Fibroblast of skin of left biceps (primary cell): ENCODE measurements around the gene RNASE4.
"Not testable (repeated sequence)": the region's sequence is repeated elsewhere in the genome, so short reads cannot be mapped to it uniquely, and the experiment has no call there.

ENCODE experiments used
- DNase-seq, 2 experiments: peaks; one replicate each; pipeline ENCODE4 v3.0.0-alpha.2; 2013; ENCODE audit warnings: low read depth in 2 of 2

The RNASE4 gene

DNA sequence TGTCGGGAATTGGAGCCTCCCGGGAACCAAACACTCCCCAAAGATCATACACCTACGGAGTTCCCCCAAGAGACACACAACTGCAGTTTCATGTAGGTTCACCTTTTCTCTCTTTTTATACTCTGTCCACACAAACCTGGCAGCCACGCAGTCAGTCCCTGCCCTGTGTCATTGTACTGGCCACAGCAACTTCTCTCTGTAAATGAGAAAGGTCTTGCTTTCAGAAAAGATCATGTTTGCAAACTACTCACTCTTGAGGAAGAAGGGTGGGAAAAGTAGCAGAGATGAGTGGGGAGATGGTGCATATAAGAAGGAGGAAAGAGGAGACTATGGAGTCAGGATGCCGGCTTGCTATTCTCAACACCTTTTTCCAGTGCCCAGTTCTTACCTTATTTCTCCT lies 14.6 kb downstream of the RNASE4 start:
- DNase-seq: no peak

DNA sequence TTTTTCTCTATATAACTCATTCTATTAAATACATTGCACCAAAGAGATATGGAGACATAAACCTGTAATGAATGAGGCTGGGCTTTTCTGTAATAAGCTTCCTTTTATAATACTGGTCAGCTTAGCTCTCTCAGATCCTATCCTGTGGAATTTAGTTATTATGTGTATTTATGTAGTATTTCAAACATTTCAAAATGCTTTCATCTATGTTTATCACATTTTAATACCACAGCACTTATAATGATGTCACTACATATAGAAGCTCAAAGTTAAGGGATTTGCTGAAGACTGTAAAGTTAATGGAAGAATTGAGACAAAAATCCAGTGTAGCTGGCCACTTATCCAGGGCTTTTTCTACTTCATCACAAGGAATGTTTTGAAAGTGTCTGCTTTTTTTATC lies 15.6 kb downstream of the RNASE4 start:
- no peak for DNase-seq

DNA sequence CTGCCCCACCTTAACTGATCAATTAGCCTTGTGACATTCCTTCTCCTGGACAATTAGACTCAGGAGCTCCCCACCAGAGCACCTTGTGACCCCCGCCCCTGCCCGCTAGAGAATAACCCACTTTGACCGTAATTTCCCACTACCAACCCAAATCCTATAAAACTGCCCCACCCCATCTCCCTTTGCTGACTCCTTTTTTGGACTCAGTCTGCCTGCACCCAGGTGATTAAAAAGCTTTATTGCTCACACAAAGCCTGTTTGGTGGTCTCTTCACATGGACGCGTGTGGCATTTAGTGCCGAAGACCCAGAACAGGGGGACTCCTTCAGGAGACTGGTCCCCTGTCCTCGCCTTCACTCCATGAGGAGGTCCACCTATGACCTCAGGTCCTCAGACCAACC lies 16.6 kb downstream of the RNASE4 start:
- DNase-seq: not testable (repeated sequence)

DNA sequence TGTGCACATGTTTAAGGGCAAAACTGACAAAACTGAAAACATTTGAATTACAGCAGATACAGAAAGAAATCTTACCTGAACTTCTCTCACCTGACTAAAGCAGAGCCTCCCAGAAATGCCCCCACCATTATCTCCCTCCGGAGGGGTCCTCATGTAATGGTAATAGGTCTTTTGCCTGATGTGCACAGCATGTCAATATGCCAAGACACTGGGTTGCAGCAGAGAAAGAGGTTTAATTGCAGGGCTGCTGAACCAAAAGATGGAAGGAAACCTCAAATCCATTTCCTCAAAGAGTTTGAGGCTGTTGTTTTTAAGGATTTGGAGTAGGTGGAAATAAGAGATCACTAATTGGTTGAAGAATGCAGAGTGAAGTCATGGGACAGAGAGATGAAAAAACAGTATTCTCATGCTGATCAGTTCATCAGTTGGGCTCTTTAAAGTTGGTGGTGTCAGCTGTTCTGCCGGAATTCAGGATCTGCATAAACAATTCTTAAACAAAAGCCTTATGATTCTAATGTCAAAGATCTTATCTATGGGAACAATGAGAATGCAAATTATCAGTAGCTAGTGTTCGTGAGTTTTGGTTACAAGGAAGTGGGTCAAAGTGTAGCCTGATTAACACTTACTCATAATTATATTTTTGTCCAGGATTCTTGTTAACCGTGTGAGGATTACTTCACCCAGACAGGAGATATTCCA lies 22.4 kb downstream of the RNASE4 start:
- no peak for DNase-seq

DNA sequence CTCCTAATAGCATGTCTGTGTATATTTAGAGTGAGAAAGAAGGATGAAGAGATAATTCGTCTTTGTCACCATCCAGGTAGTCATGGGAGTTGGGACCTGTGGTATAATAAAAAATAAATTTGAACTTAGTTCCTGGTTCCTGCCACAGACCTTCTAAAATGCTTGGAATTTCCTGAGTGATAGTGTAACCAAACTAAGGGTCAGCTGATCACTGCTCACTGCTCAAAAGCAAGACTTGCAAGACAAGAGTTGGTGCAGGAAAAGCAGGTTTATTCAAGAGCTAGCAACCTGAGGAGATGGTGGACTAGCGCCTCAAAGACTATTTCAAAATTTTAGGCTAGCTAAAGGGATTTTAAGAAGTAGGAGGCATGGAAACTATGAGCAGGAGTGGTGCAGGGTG lies 23.3 kb downstream of the RNASE4 start:
- DNase-seq: no peak

DNA sequence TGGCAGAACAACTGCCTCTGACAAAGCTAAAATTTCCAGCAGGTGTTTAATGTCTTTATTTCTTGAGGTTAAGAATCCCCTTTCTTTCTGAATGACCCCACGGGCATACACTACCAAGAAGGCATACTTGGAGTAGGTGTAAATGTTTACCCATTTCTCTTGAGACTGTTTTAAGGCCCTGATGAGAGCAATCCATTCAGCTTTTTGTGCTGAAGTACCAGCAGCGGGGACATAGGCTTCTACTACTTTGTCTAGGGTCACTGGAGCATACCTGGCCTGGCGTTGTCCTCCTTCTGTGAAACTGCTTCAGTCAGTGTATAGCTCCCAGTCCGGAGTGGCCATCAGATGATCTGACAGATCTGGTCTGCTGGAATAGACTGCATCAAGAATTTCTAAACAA lies 26.9 kb downstream of the RNASE4 start:
- no peak for DNase-seq

DNA sequence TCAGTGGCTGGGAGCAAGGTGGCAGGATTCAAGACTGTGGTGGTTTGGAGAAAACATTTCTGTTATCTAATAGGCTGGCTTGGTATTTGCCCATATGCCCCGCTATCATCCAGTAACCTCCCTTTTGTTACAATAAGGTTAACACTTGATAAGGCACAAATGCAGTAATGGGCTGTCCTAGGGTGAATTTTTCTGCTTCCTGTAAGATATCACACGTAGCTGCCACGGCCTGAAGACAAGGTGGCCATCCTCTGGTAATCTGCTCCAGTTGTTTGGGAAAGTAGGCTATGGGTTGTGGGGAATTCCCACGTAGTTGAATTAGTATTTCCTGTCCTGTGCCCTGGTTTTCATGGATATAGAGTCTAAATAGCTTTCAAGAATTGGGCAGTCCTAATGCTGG lies 27.3 kb downstream of the RNASE4 start:
- no peak for DNase-seq

DNA sequence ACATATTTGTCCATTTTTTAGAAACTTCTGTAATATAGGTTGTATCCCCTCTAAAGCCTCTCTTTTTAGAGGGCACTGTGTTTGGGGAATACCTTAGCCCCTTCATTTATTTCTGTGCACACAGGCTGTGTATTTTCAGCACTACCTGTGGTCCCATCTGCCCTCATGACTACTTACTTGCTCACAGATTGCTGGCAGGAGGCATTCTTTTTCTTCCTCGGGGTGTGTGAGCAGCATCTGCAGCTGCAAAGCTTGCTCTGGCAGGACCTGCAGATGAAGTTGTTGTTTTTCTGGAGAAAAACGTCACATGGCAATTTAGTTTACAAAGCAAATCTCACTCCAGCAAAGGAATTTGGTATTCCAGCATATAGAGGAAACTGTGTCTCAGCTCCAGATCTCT lies 28.5 kb downstream of the RNASE4 start:
- DNase-seq: no peak

DNA sequence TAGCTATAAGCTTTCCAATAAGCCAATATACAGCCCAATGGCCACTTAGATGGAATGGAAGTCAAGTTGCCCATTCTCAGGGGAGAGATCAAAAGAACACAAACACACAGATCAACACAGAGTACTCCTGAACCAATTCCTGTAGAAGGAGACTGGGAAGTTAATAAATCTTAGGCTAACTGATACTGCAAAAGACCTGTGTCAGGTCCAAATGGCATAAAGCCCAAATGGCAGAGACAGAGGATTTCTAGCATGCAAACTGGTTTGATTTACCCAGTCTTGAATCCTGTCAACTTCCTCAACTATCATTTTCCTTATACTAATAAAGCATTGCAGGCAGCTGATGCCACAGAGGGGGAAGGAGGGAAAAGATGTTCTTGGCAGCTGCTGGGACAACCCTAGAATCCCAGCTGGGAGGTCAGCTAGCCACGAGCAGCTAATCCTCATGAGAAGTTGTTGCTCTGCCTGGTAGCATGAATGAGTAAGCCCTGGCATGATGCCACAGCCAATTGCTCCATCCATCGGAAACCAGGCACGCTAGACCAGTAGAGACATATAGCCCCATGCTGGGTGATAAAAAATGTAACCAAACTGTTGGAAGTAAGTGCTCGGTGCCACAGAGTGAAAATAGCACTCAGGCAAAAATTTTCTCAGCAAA lies 30.4 kb downstream of the RNASE4 start:
- DNase-seq: no peak

DNA sequence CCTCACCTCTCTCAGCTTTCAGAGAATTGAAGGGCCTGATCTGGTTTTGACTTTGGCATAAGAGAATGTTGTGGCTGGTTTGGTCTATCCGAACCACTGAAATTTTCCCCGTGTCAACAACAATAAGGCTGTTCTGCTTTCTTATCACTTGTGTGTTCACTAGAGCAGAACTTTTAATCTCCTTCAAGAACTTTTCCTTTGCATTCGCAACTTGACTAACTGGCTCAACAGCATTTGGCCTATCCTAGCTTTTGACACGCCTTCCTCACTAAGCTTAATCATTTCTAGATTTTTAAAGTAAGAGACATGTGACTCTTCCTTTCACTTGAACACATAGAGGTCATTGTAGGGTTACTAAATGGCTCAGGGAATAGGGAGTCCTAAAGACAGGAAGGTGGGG lies 35.4 kb downstream of the RNASE4 start:
- no peak for DNase-seq

DNA sequence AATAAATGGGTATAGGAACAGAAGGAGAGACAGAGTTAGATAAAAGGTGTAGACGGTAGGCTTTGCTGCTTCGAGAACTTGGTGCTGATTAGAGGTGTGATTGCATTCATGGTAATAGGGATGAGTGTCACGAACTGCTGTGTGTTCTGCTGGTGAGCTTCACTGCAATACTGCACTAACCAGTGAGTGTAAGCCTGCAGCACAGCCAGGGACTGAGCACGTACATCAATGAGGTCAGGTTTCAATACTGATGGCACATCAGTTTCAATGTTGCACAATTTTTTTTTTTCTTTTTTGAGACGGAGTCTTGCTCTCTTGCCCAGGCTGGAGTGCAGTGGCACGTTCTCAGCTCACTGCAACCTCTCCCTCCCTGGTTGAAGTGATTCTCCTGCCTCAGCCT lies 36.4 kb downstream of the RNASE4 start:
- DNase-seq: no peak

DNA sequence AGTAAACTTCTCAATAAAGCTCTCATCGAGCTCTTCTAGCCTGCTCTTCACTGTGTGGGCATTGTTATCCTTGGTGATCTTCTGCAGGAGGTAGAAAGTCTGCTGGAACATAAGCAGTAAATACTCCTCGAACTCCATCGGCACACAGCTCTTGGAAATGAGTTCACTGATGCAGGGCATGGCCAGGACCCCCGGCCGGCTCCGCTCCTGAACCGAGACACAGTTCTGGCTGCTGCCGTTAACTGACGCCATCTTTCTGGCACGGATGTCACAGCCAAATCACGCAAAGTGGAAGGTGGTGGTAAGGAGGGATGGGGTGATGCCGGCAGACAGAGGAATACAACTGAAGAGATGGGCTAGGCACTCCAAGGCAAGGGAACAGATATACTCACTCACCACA lies 37.7 kb downstream of the RNASE4 start:
- no peak for DNase-seq

DNA sequence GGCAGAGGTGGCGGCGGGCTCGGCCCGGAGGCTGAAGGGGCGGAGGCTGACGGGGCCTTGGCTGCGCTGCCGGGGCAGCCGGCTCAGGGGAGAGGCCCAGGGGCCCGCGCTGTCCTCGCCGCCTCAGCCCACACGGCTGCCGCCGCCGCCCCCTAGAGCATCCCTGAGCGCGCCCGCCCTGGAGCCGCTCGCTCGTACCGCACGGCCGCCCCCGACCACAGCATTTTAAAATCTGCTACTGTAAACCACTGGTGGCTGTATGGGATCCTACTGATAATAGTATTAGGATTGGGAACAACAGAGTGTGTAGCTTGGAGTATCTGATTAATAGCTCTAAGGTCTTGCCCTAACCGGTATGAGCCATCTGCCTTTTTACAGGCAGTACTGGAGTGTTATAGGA lies 39.1 kb downstream of the RNASE4 start:
- no peak for DNase-seq

DNA sequence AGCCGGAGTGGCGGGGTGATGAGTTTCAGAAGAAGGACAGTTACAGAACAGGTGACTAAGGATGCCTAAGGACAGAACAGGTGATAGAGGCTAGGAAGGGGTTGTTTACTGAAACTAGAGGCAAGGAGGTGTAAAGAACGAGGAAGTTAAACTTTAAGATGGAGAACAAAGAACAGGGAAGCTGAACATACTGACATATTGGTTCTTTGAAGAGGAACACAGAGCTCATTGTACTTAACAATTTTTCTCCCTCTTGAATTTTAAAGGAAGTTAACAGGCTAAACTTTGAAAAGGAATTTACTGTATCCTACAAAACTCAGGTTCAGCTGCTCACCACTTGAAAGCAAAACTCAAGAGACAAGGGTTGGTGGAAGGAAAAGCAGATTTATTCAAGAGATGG lies 41.8 kb downstream of the RNASE4 start:
- not testable (repeated sequence) for DNase-seq

DNA sequence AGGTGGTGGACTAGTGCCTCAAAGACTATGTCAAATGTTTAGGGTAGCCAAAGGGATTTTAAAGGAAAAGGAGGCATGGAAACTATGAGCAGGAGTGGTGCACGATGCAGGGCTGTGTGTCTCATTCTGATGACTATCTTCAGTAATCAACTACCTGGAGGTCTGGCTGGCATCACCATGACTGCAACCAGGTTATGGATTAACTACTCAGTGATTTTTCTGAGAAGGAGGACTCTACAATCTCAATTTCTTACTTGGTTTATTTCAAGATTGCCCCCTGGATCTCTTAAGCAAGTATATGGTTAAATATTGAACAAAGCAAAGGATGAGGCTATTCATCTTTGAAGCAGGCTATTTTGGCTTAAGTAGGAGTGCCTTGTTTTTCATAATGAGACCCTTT lies 42.2 kb downstream of the RNASE4 start:
- DNase-seq: no peak

DNA sequence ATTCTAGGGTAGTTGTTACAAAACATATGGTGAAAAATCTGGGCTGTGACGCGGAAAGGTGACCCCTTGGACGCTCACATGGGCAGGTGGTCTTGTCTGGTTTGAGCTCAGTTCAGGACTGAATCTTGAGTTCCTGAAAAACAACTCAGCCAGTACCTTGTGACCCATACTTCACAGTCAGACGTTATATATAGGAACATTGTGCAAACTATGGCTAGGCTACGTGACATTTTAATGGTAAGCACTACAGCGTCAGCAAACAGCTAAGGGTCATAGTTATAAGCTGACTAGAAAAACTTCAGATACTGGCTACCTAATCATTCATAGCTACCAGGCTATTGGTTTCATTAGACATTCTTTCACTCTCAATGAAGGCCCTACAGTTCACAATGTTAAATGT lies 46.5 kb downstream of the RNASE4 start:
- DNase-seq: no peak

DNA sequence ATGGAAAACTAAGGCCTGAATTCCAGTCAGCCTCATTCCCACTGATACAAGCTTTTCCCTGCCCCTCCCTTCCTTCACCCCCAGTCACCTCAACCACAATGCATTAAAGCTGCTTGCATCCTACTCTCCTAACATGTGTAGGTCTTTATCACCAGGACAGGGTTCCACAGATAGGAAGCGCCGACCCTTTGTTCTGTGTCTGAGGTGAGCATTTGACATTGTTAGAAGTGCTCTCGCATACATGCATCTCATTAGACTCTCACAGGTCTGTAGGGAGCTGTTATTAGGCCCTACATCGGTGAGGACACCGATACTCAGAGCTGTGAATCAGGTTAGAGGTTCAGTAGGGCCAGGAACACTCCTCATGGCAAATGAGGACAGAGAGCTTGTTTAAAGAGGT lies 48.1 kb downstream of the RNASE4 start:
- DNase-seq: no peak

DNA sequence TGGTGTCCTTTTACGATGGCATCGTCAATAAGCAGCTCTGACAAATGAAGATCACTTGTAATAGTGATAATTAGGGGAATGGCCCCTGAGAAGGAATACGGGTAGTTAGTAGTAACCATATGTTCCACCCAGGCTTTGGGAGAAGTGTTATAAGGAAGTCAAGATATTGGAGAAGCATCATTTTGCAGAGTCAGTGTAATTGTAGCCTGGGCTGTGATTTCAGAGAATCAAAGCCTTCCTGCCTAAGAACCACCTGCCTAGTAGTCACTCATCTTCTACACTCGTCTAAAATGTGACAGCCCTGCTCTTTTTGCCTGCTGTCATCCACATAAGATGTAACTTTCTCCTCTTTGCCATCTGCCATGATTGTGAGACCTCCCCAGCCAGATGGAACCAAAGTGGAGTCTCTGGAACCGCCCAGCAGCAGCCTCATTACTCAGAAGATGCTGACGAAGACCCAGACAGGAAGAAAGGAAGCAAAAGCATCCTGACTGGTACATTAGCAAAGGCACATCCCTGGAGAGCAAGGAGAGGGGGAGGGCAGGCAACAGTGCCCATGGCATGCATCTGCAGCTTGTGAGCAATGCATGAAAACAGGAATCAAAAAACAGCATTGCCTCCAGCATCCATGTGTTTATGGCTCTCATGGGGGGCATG lies 48.7 kb downstream of the RNASE4 start:
- DNase-seq: no peak

DNA sequence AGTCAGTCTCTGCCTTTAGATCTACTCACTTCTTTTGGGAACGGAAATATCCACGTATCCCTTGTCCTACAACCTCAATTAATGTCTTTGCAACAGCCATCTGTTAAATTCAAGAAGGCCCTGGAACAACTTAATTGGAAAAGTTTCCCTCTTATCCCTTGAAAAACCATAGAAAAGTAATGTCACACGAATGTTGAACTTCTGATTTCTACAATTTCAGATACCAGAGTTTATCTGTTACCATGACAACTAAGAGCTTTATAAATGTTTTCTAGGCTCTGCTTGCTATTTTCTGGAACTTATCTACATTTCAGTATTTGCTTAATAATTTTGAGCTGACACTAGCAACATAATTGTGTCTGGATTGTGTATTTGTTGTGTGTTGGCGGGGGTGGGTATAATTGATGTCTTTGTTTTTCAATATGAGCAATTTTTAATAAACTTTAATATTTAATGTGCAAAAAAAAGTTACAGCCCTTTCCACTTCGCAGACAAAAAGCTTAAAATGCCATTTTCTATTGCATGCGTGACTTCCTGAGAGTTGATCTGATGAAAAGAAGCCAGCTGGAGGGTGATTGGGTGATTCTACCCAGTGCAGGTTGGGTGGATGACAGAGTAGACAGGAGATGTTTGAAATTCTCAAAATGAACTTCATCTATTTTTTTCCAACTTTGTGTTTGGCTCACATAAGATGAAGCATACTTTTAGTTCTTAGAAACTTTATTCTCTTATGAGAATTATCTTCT lies 49.5 kb downstream of the RNASE4 start:
- no peak for DNase-seq

DNA sequence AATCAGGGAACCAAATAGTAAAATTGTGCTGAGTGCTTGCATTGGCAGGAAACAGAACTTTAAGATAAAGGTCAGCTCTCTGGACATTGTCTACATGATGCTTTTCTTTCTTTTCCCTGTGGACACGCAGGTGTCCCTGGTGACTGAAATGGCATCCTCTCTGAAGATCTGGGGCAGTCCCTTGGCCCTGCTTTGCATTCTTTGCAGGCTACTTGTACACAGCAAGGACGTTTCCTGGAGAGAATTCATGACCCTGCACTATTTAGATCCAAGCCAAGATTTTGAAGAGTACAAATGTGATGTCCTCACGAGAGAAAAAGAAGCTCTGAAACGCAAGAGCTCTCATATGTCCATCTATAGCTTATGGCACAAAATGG lies 50.1 kb downstream of the RNASE4 start:
- DNase-seq: no peak

DNA sequence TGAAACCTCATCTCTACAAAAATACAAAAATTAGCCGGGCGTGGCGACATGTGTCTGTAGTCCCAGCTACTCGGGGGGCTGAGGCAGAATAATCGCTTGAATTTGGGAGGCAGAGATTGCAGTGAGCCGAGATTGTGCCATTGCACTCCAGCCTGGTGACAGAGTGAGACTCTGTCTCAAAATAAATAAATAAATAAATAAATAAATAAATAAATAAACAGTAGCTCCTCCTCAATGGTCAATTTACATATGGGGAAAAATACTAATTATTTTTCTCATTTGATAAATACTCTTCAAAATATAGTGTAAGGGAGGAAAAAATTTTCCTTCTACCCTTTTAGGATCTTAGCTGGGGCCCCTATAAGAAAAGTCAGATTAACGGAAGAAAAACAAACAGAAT lies 53.9 kb downstream of the RNASE4 start:
- not testable (repeated sequence) for DNase-seq

DNA sequence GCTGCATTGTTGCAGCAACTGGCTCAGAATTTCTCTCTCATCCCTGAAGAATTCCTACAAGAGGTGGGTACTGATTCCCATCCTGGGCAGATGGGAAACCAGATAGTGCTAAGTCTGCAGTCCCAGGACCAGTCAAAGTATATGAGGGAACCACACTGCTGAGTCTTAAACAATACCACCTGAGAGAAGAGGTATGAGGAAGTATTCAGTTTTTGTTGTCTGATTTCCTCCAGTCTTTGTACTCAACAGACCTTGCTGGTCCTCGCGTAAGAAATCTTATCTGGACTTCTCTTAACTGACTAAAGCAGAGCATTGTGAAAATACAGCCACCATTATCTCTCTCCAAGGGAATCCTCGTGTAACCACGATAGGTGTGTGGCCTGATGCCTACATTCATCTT lies 57.8 kb downstream of the RNASE4 start:
- DNase-seq: no peak

DNA sequence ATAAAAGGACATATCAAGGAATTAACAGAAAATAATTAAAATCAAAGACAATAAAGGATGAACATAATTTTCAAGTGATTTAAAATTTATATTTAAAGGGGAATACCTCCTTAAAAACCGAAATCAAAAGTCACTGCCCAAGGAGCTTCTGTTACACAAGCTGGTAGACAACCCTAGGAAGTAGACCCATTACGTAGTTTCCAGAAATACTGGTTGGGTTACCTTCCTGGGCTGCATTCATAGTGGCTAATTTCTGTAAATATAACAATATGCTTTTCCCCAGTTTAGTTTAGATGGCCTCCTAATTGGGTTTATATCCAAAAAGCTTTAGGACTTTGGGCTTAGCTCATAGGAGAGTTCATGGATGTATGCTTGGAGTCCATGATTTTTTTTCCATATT lies 59.2 kb downstream of the RNASE4 start:
- DNase-seq: no peak
